Suppressor macrophage (primary cell): Measurements from ENCODE around the gene ZNG1A.
A peak's percentile ranks its signal among the peaks of the same experiment; 100 is the strongest.
"Not testable (repeated sequence)": the region's sequence is repeated elsewhere in the genome, so short reads cannot be mapped to it uniquely, and the experiment has no call there.

Experiments used
- DNase-seq, 4 experiments: peaks; one replicate each; pipeline ENCODE4 v3.0.0-alpha.2; 2020 to 2022
- total RNA-seq, 17 experiments: gene quantifications; one replicate each; lab custom pipeline; 2026; ENCODE audit warnings: mixed read lengths in 6 of 17, inconsistent platforms in 3 of 17; lab: John Stamatoyannopoulos, UW

Gene ZNG1A
- 12.7 to 28.7 (median 20.6) reads per million in 17 experiments for total RNA-seq

DNA sequence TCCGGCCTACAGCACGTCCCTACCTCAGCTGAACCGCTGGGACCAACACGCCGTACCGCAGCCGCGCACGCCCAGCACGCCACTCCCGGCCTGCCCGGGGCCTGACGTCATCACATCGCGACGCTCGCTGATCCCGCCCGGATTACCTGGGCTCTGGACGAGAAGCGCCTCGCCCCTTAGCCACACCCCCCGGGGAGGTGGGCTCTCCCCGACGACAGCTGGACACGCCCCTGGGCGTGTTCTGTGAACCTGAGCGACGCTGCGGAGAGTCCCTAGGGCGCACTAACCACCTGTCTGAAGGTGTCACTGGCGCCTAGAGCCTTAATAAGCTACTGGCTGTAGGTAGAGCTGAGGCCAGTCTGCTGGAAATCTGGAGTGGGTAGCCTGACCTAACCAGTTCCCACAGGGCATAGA lies at the start of gene ZNG1A:
ZNG1A (minus strand) TSS at position 87 of the 414 bp plus-strand sequence. CDS start 87 bp downstream, outside the sequence.
- peak in 3 of 4 experiments; percentile 32 to 75 (median 55) for DNase-seq

DNA sequence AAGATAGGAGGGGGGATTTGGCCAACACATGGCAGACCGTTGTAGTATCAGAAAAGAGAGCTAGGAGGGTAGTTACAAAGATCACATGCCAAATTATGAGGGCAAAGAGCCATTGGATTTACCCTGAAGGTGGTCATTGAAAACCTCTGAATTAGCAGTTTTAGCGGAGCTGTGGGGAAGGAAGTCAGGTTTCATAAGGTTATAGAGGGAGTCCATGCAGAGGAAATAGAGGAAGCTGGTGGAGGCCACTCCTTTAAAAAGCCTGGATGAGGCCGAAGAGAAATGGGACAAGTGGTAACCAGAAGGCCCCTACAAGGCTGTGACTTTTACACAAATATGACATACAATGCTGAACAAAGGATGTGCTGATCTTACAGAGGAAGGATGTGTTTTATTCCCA lies 49.0 kb upstream of the ZNG1A start:
- peak; percentile 59 to 81 (median 75) for DNase-seq

DNA sequence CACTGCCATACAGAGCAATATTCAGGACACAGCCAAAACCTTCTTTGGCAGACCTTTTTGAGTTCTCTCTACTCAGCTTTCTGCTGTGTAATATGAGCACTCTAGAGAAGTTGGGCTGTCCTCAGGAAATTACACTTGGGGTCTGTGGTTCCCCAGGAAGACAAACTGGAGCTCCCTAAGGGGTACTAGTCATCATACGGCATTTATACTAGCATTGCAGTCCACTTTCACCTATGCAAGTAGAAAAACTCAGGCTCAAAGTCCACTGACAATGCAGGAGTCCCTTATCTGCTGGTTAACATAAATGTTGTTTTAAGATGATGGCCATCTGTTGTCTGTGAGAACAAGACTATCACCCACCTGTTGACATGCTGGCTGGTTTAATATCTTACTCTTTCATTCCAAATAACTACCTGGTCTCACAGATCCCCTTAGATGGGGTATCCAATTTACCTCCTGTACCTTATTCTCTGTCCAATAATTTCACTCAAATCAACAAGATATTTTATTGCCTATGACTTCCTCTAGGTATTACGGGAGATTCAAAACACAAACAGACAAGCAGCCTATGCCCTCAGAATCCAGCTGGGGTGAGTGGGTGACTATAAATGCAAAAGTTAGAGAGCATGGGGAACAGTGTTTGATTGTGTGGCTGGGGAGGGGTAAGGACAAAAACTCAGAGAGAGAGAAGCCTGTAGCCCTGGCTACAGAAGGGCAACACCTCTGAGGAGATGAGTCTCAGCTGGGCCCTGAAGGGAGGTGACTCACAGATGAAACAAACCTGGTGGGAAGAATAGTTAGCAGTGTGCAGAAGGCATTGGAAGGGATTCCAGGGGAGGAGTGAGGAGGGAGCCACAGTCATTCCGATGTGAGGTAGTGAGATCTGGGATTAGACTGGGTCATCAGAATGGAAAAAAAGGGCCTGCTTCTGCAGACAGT lies 46.0 kb upstream of the ZNG1A start:
- peak in 1 of 4 experiments; percentile 22 for DNase-seq

DNA sequence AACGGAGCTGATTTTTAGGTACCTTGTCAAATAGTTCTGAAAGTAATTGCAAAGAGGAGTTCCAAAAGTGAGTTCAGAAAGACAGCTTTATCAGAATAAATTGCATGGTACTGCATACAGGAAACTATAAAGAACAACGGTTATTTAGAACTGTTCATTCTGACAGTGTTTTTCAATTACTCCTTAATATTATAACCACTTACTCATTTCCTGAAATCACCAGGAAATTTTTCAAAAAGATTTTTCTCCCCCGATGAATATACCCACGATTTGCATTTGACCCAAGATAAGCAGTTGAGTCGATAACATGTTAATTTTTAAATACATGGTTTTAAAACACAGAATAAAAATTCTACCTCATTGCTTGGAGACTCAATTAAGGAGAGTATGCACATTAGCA lies 45.2 kb upstream of the ZNG1A start:
- DNase-seq, result no peak

DNA sequence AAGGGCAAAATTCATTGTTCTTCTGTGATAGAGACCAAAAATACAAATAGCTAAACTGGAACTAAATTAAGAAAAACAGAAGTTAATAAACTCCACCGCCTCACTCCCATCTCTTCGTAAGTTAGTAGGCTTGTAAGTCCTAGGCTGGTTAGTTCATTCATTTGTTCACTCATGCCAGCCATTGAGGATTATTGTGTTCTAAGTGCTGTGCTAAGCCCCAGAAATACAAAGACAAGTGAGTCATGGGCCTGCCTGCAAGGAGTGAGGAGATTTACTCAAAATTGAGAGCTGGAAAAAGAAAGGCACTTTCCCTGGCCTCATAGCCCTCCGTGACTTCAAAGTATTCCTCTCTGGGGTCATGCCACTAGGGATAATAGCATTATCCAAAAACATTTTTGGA lies 44.3 kb upstream of the ZNG1A start:
- DNase-seq, result peak; percentile 20 to 54 (median 36)

DNA sequence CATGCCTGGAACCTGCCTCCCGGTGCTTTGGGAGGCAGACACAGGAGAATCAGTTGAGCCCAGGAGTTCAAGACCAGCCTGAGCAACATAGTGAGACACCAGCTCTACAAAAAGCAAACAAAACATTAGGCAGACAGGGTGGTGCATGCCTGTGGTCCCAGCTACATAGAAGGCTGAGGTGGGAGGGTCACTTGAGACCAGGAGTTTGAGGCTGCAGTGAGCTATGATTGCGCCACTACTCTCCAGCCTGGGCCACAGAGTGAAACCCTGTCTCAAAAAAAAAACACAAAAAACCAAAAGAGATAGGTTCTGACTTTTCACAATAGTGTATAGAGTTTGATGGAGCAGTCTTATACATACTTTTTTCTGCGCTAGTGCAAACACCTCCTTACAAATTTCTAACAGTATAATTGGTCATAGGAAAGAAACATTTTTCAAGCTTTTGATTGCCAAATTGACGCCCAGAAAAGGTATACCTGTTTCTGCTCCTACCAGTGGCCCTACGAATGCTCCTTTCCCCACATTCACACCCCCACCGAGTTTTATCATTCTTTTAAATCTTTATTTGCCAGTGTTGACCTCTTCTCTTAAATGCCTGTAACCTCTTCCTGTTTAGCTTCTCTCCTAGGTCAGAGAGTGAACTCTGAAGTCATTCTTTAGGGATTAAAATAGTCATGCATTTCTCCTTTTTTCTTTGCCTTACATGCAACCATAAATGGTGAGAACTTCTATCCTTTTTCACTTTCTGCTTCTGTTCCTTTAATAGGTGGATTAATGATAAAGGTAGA lies 43.3 kb upstream of the ZNG1A start:
- DNase-seq, result peak; percentile 11 to 81 (median 56)

DNA sequence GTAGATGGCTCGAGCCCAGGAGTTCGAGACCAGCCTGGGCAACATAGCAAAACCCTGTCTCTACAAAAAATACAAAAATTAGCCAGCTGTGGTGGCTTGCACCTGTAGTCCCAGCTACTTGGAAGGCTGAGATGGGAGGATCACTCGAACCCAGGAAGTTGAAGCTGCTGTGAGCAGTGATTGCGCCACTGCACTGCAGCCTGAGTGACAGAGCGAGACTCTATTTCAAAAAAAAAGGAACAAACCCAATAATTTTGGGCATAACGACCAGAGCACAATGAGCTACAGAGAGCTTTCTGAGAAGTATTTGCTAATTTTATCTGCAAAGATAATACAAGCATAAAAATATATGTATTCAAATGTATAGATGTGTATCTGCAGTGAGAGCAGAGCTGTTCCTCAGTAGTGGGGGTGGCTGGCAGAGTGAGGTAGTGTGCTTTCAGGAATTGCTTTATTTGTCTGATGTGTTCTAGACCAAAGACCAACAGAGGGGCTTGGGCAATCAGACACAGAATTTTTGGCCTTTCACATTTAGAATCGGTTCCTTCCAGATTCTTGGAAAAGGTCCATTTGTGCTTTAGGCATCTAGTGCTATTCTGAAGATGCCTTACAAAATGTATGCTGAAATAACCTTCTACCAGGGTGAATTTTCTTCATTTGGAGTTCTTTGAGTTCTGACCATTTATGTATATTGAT lies 41.0 kb upstream of the ZNG1A start:
- DNase-seq, result peak; percentile 29 to 74 (median 63)

DNA sequence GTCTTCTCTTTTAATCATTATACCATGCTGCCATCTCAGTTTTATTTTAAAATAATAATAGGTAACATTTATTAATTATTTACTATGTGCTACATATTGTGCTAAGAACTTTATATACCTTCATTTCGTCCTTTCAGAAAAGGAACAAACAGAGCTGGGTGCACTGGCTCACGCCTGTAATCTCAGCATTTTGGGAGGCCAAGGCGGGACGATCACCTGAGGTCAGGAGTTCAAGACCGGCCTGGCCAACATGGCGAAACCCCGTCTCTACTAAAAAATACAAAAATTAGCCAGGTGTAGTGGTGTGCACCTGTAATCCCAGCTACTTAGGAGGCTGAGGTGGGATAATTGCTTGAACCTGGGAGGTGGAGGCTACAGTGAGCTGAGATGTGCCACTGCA lies 40.2 kb upstream of the ZNG1A start:
- not testable (repeated sequence) for DNase-seq

DNA sequence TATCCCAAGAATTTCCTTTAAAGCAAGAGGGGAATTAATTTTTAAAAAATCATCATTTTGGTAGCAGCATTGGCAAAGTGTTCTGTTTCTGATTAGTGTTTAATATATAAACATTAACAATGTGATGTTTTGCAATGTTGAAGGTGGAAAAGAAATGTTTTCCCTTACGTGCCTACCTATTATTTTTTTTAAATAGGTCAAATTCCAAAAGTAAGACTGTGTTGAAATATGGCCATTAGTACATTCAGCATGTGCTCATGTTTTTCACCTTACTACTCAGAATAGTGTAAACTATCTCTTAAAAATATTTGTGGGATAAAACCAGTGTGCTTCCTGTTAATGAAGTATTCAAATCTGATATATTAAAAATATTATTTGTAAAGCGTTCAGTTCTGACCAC lies 39.1 kb upstream of the ZNG1A start:
- DNase-seq, result no peak

DNA sequence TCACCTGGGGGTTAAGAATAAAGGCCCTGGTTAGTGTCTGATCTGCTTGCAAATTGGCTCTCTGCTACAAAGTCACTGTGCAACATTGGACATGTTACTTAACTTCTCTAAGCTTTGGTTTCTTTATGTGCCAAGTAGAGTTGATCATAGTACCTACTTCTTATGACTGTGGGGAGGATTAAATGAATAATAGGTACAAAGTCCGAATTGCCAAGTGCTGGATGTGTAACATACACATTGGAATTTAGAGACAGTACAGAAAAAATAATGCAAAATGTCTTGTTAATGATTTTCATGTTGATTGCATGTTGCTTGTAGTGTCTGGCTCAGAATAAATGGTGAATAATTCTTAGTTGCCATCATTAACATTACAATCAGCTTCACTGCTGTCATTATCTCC lies 38.0 kb upstream of the ZNG1A start:
- no peak for DNase-seq

DNA sequence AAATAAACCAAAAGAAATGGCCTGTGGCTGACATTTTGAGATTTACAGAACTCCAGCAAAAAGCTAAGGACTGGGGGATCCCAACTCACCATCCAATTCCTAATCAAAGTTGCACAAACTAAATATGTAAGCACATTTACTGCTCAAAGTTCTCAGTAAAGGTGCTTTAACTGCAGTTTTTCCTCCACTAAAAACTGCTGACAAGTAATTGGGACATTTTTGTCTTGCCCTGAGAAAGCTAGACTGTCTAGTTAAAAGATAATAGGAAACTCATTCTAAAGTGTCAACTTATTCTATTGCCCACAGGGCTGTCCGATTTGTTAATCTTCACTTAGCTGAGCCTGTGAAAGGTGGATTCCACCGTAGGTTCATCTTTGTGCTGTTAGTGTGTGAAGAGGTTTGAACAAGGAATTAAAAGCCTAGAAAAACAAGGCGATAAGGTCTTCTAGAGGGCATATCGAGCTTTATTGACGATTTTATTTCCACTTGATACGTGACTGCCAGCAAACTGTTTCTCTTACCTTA lies 36.8 kb upstream of the ZNG1A start:
- no peak for DNase-seq

DNA sequence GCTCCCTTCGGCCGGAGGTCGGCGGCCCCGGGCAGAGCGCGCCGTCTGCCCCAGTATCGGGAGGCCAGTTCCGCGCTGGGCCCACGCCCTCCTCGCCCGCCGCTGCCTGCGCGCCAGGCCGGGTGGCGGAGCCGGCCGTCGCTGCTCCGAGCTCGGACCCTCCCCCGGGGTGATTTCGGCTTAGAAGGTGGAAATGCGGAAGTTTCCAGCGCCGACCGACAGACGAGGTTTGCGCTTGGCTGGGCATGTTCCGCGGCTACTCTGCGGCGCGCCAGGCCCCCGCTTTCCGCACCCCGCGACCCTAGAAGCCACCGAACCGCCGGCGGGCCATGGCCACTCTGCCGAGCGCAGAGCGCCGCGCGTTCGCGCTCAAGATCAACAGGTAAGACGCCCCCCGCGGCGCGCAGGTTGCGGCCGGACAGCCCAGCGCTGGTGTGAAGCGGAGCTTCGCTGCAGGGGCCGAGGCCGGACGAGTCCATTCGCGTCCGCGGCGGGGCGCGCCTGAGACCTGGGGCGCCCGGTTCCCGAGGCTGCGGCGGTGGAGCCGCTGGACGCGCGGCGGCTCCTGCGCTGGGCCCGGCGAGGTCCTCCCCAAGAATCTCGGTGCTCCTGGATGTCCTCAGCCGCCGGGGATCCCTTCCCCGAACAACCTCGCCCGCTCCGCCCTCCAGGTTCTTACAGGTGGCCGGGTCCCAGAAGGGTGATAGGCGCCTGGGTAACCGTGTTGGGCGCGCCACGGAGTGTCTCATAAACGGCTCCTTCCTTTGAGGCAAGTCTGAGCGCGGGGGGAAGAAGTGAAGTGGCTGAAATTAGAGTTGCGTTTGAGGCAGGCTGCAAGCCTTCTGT lies 36.0 kb upstream of the ZNG1A start, which contains the start of gene DOCK8:
DOCK8 (plus strand) TSS at position 218 of the 846 bp plus-strand sequence; CDS start at position 330, 112 bp downstream.
- DNase-seq, result peak; percentile 90 to 97 (median 96)

DNA sequence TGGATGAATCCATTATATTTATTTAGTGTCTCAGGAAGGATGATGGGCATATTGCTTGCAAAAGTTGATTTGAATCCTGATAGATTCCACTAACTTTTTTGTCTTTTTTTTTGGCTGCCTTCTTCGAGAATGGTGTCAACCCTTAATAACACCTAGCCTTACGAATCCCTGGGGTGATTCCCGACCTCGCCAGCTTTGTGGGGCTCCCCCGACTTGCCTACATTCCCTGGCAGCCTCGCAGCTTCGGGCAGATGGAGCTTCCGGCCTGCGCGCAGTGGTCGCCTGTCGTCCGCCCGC lies 35.4 kb upstream of the ZNG1A start:
- DNase-seq, result no peak

DNA sequence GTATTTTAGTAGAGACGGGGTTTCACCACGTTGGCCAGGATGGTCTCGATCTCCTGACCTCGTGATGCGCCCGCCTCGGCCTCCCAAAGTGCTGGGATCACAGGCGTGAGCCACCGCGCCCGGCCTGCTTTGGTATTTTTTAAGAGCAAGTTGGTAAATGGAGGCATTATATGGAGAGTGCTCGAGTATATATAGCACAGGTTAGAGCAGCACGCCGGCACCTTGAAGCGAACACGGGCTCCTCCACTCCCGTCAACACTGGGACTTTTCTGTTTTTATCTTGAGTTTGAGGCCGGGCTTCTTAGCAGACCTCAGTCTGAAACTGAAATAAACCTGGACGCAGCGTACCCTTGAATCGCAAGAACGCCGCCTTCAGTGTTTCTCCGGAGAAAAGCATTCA lies 35.0 kb upstream of the ZNG1A start:
- not testable (repeated sequence) for DNase-seq

DNA sequence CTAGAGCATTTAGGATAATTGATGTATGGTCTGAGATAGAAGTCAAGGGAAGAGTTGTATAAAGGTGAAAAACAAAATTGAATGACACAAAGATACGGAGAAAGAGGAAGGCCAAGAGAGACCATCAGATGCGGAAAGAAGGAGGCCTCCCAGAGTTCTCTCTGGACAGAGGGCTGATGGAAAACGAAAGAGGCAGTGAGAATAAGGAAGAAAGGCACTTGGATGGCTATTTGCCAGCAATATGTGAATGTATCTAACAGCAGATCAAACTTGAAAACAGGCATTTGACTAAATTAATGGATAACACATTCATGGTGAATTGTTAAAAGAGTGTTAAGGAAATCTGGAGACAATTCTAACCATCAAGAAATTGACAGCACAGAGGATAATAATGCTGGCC lies 33.4 kb upstream of the ZNG1A start:
- DNase-seq, result peak; percentile 68 to 88 (median 79)

DNA sequence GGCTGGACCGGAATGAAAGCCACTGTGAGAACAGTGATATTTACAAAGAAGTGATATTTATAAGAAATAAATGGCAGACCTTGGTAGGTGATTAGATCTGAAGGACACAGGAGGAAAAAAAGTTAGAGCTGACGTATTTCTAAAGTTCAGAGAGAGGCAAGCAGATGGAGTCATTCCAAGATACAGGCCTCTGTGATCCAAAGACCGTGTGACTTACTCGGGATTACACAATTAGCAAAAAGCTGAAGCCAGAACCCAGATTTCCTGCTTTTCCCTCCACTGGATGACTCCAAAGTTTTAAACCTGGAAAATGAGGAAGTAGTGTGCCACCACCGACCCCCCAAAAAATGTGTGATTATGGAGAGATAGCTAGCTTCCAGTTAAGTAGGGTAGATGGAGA lies 32.7 kb upstream of the ZNG1A start:
- DNase-seq, result peak; percentile 46 to 79 (median 64)

DNA sequence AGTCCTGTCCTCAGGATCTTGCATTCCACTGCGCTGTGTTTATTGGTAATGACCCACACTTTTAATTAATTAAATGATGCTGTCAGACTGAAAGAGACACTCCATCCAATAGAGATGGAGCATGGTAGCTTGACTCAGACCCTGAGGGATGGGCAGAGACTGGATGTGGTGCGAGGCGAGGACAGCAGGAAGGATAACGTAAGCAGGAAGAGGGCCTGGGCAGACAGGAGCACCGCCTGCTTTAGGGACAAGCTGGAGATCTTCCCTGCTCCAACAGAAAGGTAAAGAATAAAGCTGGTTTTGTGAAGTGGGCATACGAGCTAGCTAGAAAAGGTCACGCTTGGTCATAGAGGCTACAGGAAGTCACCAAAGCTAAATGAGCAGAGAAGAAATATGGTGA lies 32.2 kb upstream of the ZNG1A start:
- DNase-seq, result no peak

DNA sequence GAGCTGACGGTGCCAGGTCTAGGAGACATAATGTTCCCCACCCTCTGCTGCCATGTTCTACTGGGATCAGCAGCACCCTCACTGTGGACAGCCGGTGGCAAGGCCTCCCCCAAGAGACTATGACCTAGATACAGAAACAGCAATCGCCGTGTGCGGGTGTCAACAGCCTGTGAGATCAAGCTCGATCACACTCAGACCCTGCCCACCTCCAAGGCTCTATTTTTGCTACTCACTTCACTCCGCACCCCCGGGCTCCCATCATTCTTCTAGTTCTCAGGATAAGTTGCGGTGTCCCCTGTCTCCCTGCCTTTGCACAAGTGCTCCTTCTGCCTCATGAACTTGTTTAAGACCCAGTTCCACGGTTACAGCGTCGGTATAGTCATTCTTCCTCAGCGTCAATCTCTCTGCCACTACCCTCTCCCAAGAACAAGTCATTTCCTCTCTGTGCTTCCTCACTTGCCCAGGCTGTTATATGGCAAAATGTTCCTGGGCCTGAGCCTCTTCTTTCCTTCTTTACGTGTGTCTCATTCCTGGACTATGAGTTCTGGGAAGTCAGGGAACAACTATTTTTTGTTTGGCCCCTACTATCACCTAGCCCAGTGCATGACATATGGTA lies 30.4 kb upstream of the ZNG1A start:
- peak; percentile 62 to 77 (median 72) for DNase-seq

DNA sequence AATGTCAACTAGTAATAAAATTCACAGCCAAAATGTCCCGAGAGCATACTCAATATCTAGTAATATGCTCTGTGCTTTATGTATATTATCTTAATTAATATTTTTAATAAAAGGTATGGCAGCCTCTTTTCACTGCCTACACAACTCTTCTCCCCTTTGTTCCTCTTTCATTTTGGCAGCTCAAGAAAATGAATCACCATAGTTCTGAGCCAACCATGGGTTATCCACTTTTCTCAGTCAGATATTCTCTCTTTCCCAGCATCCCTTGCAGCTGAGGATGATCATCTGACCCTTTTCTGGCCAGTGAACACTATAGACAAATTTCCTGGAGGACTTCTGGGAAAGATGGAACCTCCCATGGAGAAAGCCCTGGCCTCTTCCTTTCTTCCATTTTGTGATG lies 27.6 kb upstream of the ZNG1A start:
- DNase-seq, result peak in 1 of 4 experiments; percentile 41

DNA sequence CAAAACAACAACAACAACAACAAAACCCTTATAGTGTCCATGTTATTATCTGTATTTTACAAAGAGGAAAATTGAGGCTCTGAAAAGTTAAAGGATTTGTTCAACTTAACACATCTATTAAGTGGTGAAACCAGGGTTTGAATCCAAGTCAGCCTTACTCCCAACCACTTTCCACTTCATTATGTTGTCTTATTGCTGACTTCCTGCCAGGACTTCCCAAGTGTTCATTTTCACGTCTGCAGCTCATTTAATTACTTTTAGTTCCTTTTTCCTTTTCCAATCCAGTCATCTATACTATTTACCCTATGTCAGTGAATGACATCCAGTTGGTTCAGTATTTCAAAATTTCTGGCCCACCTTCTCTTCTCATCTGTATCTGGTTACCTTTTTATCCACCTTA lies 20.7 kb upstream of the ZNG1A start:
- DNase-seq, result not testable (repeated sequence)
